ENCODE data around the gene FRAT2. TPM values are rescaled to one million over a fixed set of nuclear protein-coding genes. Genes with fewer than 3 reads are reported as not detected.

FRAT2 gene
- total and polyA plus RNA-seq, 2 donors (not counting 3 experiments of a cell fraction or from before 2014, with no cell fraction given) = 6.6 to 11.3 TPM

DNA sequence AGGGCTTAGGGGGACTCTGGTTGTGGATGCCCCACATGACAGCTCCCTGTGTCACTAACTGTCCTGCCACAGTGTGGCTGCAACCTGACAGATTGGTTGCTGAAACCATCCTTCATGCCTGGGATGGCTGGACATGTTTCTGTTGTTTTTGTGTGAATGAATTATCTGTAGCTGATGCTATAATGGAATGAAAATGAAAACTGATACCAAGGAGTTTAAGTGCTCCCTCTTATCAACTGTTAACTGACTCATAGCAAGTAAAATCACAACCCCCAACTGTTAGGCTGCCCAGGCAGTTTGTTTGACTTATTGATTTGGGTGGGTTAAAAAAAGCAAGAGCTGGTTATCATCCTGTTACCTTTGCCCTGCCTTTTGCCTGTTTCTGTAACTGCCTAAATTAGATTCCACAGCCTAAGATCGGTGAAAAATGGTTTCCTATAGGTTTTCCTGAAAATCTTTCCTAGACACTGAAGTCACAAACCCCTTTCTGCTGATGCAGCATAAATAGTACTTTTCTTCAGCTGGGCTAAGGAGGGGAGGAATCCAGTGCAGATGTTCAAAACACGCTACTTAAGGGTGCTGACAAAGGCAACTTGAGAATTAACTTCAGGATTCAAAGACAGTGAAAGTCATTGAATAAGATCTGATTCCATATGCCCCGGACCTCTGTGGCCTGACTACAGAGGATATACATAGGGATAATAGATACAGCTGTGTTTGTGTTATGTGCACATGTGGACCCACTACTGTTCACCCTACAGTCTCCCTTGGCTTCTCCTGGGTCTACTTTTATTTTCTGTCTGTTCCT lies 5.7 kb downstream of the FRAT2 start:
- H3K4me3 ChIP-seq (replicated peaks in 1 of 3; ENCODE audit: insufficient read depth in 1 of 3, low read depth in 1 of 3, low read length in 3 of 3) = no peak overlapping the region
- H3K9ac ChIP-seq (replicated peaks; ENCODE audit: extremely low read depth, insufficient read depth, low read length) = no peak overlapping the region
- H3K9me3 ChIP-seq (replicated peaks; ENCODE audit: control insufficient read depth, insufficient read depth, low read length) = no peaks in the 10 kb centered on the region
- TF ChIP-seq, protein P1, sequence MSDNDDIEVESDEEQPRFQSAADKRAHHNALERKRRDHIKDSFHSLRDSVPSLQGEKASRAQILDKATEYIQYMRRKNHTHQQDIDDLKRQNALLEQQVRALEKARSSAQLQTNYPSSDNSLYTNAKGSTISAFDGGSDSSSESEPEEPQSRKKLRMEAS (IDR thresholded peaks at IDR 0.05; ENCODE audit: insufficient read depth, insufficient read length) = no peak
- TF ChIP-seq MYC (IDR thresholded peaks at IDR 0.05; ENCODE audit: low read depth, low read length) (no peak), CTCF (IDR thresholded peaks at IDR 0.05; ENCODE audit: extremely low read depth in 1 of 2, insufficient read depth in 1 of 2, low read depth in 1 of 2, low read length in 2 of 2) (no peak), EZH2 (IDR thresholded peaks at IDR 0.05; ENCODE audit: borderline replicate concordance, low read depth, low read length, severe bottlenecking) (no peak), GATA2 (IDR thresholded peaks at IDR 0.05; ENCODE audit: insufficient read depth, insufficient read length, low read depth, low read length) (no peak), FOS (IDR thresholded peaks at IDR 0.05; ENCODE audit: borderline replicate concordance, insufficient read depth, low read length) (no peak), POLR2A (IDR thresholded peaks at IDR 0.05; ENCODE audit: low read depth, low read length) (no peak), POLR2AphosphoS5 (IDR thresholded peaks at IDR 0.05; ENCODE audit: insufficient read depth, low read depth, low read length) (no peak), JUN (IDR thresholded peaks at IDR 0.05; ENCODE audit: borderline replicate concordance, insufficient read depth, insufficient read length, low read depth) (no peak)
- H3K9me1 ChIP-seq (replicated peaks; ENCODE audit: control insufficient read depth, extremely low read depth, insufficient read depth, low read length) = no peaks in the 10 kb centered on the region
- peaks cover 24% of the 10 kb centered on the region for H3K79me2 ChIP-seq (ENCODE audit: control insufficient read depth, insufficient read depth, low read length)
- H3K27me3 ChIP-seq (ENCODE audit: control insufficient read depth in 2 of 2, insufficient read depth in 2 of 2, low read length in 2 of 2) = no peaks in the 10 kb centered on the region
- intact Hi-C loops (cut with micrococcal nuclease) = no loop called here
- CTCF ChIA-PET = interaction anchor here (1.1 to 1.4 kb wide), 2 partner anchors 27 to 50 kb away, joined by 3 to 6 read pairs; no protein-coding TSS in a partner anchor
- no peak overlapping the region for H2AFZ ChIP-seq (ENCODE audit: low read depth, low read length)
- POLR2A ChIA-PET = no interaction called here
- FAIRE-seq (no peak), DNase-seq (ENCODE audit: low read depth, low spot score) (no peak)
- no peak overlapping the region for H3K27ac ChIP-seq (ENCODE audit: insufficient read depth, low read depth, low read length)
- H4K20me1 ChIP-seq (replicated peaks; ENCODE audit: control insufficient read depth, extremely low read depth, insufficient read depth, low read length) = no peaks in the 10 kb centered on the region
- peaks cover 0 to 5% of the 10 kb centered on the region in 2 experiments for H3K36me3 ChIP-seq (ENCODE audit: control insufficient read depth in 2 of 2, extremely low read depth in 1 of 2, insufficient read depth in 2 of 2, low read length in 2 of 2)
- H3K4me1 ChIP-seq (ENCODE audit: control insufficient read depth, extremely low read depth, insufficient read depth, low read length) = peaks cover 11% of the 10 kb centered on the region
- dilution Hi-C loops (cut with MboI; ENCODE audit: extremely low pct_ligation_motif_present, low sequenced_read_pairs) = no loop called here
- BruUV-seq (replicated peaks) = no TSS peak
- no peak overlapping the region for H3K4me2 ChIP-seq (ENCODE audit: insufficient read depth, low read length)

Data from endothelial cell of umbilical vein (primary cell).